Hepatocyte (in vitro differentiated cells): ENCODE data around the gene APBA1.

Experiments
- EZH2 ChIP-seq: fragments of 200-600 bp; sonication (generic); IDR thresholded peaks from 2 replicates; pipeline ENCODE4 v1.6.1; 2016; ENCODE audit warnings: antibody characterized with exemption, mild to moderate bottlenecking, borderline replicate concordance
- TF ChIP-seq, protein P1 (sequence below): fragments of 200-600 bp; sonication (generic); IDR thresholded peaks from 2 replicates; pipeline ENCODE4 v1.5.1; 2016; ENCODE audit warnings: antibody characterized with exemption, mild to moderate bottlenecking; ENCODE audit not compliant: poor library complexity

DNA sequence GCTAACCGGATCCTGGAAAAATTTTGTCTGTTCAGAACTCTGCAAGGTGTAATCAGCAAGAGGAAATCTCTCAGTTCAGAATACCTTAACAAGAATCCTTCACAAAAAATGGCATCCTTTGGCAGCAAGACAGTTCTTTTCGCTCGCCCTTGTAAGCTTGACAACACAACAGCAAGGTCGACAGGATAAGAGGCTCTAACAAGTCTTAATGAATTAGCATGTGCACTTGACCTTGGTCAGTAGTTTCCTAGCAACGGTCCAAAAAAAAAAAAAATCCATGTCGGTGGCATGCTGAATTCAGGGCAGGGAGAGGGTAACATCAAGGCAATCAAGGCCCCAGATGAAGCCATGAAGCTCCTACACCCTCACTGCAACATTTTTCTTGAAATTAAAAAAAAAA, 172.8 kb downstream of the APBA1 start:
- no peak for TF ChIP-seq EZH2
- TF ChIP-seq, protein P1, sequence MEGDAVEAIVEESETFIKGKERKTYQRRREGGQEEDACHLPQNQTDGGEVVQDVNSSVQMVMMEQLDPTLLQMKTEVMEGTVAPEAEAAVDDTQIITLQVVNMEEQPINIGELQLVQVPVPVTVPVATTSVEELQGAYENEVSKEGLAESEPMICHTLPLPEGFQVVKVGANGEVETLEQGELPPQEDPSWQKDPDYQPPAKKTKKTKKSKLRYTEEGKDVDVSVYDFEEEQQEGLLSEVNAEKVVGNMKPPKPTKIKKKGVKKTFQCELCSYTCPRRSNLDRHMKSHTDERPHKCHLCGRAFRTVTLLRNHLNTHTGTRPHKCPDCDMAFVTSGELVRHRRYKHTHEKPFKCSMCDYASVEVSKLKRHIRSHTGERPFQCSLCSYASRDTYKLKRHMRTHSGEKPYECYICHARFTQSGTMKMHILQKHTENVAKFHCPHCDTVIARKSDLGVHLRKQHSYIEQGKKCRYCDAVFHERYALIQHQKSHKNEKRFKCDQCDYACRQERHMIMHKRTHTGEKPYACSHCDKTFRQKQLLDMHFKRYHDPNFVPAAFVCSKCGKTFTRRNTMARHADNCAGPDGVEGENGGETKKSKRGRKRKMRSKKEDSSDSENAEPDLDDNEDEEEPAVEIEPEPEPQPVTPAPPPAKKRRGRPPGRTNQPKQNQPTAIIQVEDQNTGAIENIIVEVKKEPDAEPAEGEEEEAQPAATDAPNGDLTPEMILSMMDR, result no peak
